ENCODE measurements around the gene THBS4. TPM values are rescaled to one million over a fixed set of nuclear protein-coding genes. Genes with fewer than 3 reads are reported as not detected.
A peak's percentile ranks its signal among the peaks of the same experiment; 100 is the strongest.

THBS4 gene
- total RNA-seq, 1 donor from 2014 or later: 51.4 TPM

- no peak for TF ChIP-seq CTCF (IDR thresholded peaks at IDR 0.05; ENCODE audit: borderline replicate concordance)
- no peak for DNase-seq
- Histone ChIP-seq H3K27ac (replicated peaks) (no peak overlapping the region), H3K27me3 (ENCODE audit: low read depth) (no peaks in the 10 kb centered on the region), H3K36me3 (no peaks in the 10 kb centered on the region), H3K4me3 (no peak overlapping the region), H3K9me3 (replicated peaks) (no peaks in the 10 kb centered on the region), H3K4me1 (no peaks in the 10 kb centered on the region)
- intact Hi-C loops (cut with micrococcal nuclease): no loop called here
Measured at GRCh38 chr5:80025069-80025468, 10.1 kb upstream of the THBS4 start.

GRCh38 chr5:80026841-80027240 is 8.3 kb upstream of the THBS4 start:
- no peak for DNase-seq
- intact Hi-C loops (cut with micrococcal nuclease): no loop called here
- TF ChIP-seq CTCF (IDR thresholded peaks at IDR 0.05; ENCODE audit: borderline replicate concordance): no peak

DNA sequence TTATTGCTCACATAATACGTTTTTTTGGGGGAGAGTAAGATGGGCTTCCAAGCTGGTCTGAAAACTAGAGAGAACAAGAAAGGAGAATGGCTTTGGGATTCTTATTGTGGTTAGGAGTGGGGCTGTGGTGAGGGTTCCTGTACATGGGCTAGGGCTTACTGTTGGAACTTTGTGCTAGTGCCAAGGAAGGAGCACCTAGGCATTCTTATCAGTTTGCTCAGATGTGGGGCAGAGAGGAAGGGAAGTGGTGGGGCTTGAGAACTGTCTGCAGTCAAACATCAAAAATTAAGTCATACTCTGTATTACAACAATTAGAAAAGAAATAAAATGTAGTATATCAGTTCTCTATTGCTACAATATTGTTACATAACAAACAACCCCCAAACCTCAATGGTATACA is 4.0 kb upstream of the THBS4 start:
- Histone ChIP-seq H3K36me3 (no peaks in the 10 kb centered on the region), H3K4me3 (no peak overlapping the region), H3K9me3 (replicated peaks) (no peaks in the 10 kb centered on the region), H3K4me1 (peaks cover 4% of the 10 kb centered on the region), H3K27me3 (ENCODE audit: low read depth) (peaks cover 39% of the 10 kb centered on the region), H3K27ac (replicated peaks) (no peak overlapping the region)
- intact Hi-C loops (cut with micrococcal nuclease): no loop called here
- no peak for TF ChIP-seq CTCF (IDR thresholded peaks at IDR 0.05; ENCODE audit: borderline replicate concordance)
- DNase-seq: no peak

More at GRCh38 chr5:80026841-80027240, 8.3 kb upstream of the THBS4 start:
- Histone ChIP-seq H3K4me3 (no peak overlapping the region), H3K27ac (replicated peaks) (no peak overlapping the region), H3K9me3 (replicated peaks) (no peaks in the 10 kb centered on the region), H3K27me3 (ENCODE audit: low read depth) (no peaks in the 10 kb centered on the region), H3K4me1 (no peaks in the 10 kb centered on the region), H3K36me3 (no peaks in the 10 kb centered on the region)

- Histone ChIP-seq H3K4me3 (no peak overlapping the region), H3K4me1 (peaks cover 4% of the 10 kb centered on the region), H3K27me3 (ENCODE audit: low read depth) (peaks cover 47% of the 10 kb centered on the region), H3K9me3 (replicated peaks) (no peaks in the 10 kb centered on the region), H3K27ac (replicated peaks) (no peak overlapping the region), H3K36me3 (no peaks in the 10 kb centered on the region)
- DNase-seq: no peak
- intact Hi-C loops (cut with micrococcal nuclease): no loop called here
- TF ChIP-seq CTCF (IDR thresholded peaks at IDR 0.05; ENCODE audit: borderline replicate concordance): no peak
Measured at GRCh38 chr5:80033513-80033912, 1.6 kb upstream of the THBS4 start.

GRCh38 chr5:80034559-80034958 is 589 bp upstream of the THBS4 start:
- peaks cover 4% of the 10 kb centered on the region for H3K4me1 ChIP-seq
- peak overlapping the region; percentile 67 for H3K27ac ChIP-seq (replicated peaks)
- peak overlapping the region; percentile 65 for H3K4me3 ChIP-seq
- no peak for DNase-seq
- TF ChIP-seq CTCF (IDR thresholded peaks at IDR 0.05; ENCODE audit: borderline replicate concordance): no peak
- intact Hi-C loops (cut with micrococcal nuclease): no loop called here
- no peaks in the 10 kb centered on the region for H3K9me3 ChIP-seq (replicated peaks)
- peaks cover 47% of the 10 kb centered on the region for H3K27me3 ChIP-seq (ENCODE audit: low read depth)
- H3K36me3 ChIP-seq: no peaks in the 10 kb centered on the region

DNA sequence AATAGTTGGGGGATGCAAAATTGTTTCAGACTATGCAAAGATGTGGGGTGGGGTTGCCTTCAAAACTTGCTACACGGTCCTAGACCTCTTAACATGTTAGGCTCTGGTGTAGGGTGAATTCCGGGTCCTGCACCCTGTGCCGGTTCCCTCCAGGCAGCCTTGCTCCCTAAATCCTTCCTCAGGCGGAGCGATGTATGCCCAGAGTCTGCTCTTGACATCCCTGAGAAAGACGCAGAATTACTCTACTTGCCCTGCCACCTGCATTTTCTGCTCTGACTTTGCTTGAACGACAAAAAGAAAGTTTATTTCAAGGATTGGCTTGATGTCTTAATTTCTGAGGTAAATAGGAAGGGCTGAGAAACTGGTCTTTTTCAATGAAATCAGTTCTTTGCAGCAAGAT is 691 bp downstream of the THBS4 start:
- peak overlapping the region; percentile 65 for H3K4me3 ChIP-seq
- TF ChIP-seq CTCF (IDR thresholded peaks at IDR 0.05; ENCODE audit: borderline replicate concordance): no peak
- H3K27ac ChIP-seq (replicated peaks): peak overlapping the region; percentile 67
- peaks cover 4% of the 10 kb centered on the region for H3K4me1 ChIP-seq
- DNase-seq: no peak
- no peaks in the 10 kb centered on the region for H3K36me3 ChIP-seq
- intact Hi-C loops (cut with micrococcal nuclease): no loop called here
- peaks cover 47% of the 10 kb centered on the region for H3K27me3 ChIP-seq (ENCODE audit: low read depth)
- H3K9me3 ChIP-seq (replicated peaks): no peaks in the 10 kb centered on the region

Measured in left ventricle myocardium inferior (tissue), 1 donor.